ENCODE data around the gene PARD6A. TPM values are rescaled to one million over a fixed set of nuclear protein-coding genes. Genes with fewer than 3 reads are reported as not detected.

The PARD6A gene
- total and polyA plus RNA-seq, 2 of the 13 experiments (the other 11 are each of a cell fraction or from before 2014, with no cell fraction given) = 3.5 to 4.3 TPM

DNA sequence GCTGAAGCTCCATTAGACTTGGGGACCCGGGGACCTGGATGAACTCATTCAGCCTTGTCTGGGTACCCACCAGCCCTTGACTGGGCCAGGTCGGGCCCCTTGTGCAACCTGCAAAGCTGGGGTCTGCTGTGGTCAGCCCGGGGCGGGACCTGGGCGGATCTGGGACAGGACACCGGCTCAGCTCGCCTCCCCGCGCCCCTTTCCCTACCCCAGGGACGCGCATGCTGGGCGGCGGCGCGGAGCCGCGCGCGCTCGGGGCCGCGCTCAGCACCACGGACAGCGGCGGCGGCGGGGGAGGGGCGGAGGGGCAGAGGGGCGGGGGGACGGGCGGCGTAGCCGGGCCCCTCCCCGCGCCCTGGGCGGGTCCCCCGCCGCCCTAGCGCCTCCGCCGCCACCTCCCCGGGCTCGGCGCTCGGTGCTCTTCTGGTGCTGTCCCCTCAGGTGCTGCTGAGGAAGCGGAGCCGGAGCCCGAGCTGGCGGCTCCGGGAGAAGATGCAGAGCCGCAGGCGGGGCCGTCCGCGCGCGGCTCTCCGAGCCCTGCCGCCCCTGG is 8.1 kb upstream of the PARD6A start (continued):
- TF ChIP-seq MZF1 (CRISPR knock-in tag; IDR thresholded peaks at IDR 0.05; ENCODE audit: borderline replicate concordance) (no peak), ZNF333 (CRISPR knock-in tag; IDR thresholded peaks at IDR 0.05; ENCODE audit: borderline replicate concordance) (no peak), CENPX (CRISPR knock-in tag; IDR thresholded peaks at IDR 0.05) (no peak), PATZ1 (CRISPR knock-in tag; IDR thresholded peaks at IDR 0.05) (no peak), RXRA (CRISPR knock-in tag; IDR thresholded peaks at IDR 0.05) (no peak), TRIM24 (CRISPR knock-in tag; IDR thresholded peaks at IDR 0.05) (no peak), LBX2 (CRISPR knock-in tag; IDR thresholded peaks at IDR 0.05; ENCODE audit: borderline replicate concordance) (0 out of 2 replicates have a peak, but pooled peaks have one; percentile 64), SPEN (CRISPR knock-in tag; IDR thresholded peaks at IDR 0.05; ENCODE audit: low read depth) (no peak), ZNF275 (CRISPR knock-in tag; IDR thresholded peaks at IDR 0.05; ENCODE audit: borderline replicate concordance) (no peak), SCMH1 (CRISPR knock-in tag; IDR thresholded peaks at IDR 0.05; ENCODE audit: borderline replicate concordance) (no peak), ZNF549 (CRISPR knock-in tag; IDR thresholded peaks at IDR 0.05) (no peak), ZBTB1 (CRISPR knock-in tag; IDR thresholded peaks at IDR 0.05; ENCODE audit: borderline replicate concordance) (no peak), NCOR1 (IDR thresholded peaks at IDR 0.05; ENCODE audit: borderline replicate concordance, low read length) (no peak), ZBTB21 (CRISPR knock-in tag; IDR thresholded peaks at IDR 0.05) (no peak), ZNF546 (CRISPR knock-in tag; conservative IDR thresholded peaks at IDR 0.05) (peak; percentile 17; the same call in 1 of the 2 replicates), MEF2D (CRISPR knock-in tag; IDR thresholded peaks at IDR 0.05) (no peak), FLYWCH1 (CRISPR knock-in tag; IDR thresholded peaks at IDR 0.05) (no peak)
- TF ChIP-seq, protein P1, sequence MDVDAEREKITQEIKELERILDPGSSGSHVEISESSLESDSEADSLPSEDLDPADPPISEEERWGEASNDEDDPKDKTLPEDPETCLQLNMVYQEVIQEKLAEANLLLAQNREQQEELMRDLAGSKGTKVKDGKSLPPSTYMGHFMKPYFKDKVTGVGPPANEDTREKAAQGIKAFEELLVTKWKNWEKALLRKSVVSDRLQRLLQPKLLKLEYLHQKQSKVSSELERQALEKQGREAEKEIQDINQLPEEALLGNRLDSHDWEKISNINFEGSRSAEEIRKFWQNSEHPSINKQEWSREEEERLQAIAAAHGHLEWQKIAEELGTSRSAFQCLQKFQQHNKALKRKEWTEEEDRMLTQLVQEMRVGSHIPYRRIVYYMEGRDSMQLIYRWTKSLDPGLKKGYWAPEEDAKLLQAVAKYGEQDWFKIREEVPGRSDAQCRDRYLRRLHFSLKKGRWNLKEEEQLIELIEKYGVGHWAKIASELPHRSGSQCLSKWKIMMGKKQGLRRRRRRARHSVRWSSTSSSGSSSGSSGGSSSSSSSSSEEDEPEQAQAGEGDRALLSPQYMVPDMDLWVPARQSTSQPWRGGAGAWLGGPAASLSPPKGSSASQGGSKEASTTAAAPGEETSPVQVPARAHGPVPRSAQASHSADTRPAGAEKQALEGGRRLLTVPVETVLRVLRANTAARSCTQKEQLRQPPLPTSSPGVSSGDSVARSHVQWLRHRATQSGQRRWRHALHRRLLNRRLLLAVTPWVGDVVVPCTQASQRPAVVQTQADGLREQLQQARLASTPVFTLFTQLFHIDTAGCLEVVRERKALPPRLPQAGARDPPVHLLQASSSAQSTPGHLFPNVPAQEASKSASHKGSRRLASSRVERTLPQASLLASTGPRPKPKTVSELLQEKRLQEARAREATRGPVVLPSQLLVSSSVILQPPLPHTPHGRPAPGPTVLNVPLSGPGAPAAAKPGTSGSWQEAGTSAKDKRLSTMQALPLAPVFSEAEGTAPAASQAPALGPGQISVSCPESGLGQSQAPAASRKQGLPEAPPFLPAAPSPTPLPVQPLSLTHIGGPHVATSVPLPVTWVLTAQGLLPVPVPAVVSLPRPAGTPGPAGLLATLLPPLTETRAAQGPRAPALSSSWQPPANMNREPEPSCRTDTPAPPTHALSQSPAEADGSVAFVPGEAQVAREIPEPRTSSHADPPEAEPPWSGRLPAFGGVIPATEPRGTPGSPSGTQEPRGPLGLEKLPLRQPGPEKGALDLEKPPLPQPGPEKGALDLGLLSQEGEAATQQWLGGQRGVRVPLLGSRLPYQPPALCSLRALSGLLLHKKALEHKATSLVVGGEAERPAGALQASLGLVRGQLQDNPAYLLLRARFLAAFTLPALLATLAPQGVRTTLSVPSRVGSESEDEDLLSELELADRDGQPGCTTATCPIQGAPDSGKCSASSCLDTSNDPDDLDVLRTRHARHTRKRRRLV (CRISPR knock-in tag; IDR thresholded peaks at IDR 0.05) = no peak

All from HepG2 (cell line).